Measurements from ENCODE around the gene PRKCZ. TPM values are rescaled to one million over a fixed set of nuclear protein-coding genes. Genes with fewer than 3 reads are reported as not detected.
A peak's percentile ranks its signal among the peaks of the same experiment; 100 is the strongest.

The PRKCZ gene
- total and polyA plus RNA-seq, 9 of the 15 experiments (the other 6 are each of a cell fraction or from before 2014, with no cell fraction given) = 0.07 to 3.1 (median 1.3) TPM

DNA sequence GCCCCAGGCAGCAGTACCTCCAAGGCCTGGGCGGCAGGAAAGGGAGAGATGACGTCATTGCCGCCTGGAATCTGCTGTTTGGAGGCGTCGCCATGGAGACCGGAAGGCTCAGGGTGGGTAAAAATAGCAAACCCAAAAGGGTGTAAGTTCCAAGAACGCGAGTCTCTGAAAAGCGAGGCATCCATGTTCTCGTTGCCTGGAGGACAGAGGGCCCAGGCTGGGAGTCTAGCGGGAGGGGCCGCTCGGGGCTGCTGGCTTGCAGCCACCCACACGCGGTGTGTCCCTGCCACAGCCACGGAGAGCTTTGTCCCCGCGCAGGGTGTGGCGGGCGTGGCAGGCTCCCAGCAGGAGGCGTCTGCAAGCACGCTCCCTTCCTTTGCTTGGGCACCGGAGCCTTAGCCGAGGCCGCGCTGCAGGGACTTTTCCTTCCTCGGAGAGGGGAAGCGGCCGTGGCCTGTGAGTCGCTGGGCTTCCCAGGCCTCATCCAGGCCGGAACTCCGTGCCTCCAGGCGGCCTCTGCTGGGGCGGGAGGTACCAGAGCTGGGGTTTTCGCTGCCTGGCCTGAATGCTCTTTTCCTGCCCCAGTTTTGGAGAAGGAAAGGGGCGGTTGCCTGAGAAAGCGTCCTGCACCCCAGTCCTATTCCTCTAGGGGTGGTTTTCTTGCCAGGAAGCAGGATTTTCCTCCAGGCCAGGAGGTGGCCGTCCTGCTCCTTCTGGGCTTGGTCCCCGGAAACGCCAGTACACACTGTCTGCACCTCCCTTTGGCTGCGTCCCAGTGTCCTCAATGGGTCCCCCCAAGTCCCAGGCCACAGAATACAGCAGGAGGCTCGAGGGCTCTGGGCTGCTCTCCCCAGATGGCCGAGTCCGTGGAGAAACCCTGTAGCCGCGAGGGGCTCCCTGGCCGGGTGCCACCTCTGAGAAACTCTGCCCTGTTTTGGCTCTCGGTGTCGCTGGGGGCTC, 162.6 kb downstream of the PRKCZ start (continued):
- TF ChIP-seq, protein P1, sequence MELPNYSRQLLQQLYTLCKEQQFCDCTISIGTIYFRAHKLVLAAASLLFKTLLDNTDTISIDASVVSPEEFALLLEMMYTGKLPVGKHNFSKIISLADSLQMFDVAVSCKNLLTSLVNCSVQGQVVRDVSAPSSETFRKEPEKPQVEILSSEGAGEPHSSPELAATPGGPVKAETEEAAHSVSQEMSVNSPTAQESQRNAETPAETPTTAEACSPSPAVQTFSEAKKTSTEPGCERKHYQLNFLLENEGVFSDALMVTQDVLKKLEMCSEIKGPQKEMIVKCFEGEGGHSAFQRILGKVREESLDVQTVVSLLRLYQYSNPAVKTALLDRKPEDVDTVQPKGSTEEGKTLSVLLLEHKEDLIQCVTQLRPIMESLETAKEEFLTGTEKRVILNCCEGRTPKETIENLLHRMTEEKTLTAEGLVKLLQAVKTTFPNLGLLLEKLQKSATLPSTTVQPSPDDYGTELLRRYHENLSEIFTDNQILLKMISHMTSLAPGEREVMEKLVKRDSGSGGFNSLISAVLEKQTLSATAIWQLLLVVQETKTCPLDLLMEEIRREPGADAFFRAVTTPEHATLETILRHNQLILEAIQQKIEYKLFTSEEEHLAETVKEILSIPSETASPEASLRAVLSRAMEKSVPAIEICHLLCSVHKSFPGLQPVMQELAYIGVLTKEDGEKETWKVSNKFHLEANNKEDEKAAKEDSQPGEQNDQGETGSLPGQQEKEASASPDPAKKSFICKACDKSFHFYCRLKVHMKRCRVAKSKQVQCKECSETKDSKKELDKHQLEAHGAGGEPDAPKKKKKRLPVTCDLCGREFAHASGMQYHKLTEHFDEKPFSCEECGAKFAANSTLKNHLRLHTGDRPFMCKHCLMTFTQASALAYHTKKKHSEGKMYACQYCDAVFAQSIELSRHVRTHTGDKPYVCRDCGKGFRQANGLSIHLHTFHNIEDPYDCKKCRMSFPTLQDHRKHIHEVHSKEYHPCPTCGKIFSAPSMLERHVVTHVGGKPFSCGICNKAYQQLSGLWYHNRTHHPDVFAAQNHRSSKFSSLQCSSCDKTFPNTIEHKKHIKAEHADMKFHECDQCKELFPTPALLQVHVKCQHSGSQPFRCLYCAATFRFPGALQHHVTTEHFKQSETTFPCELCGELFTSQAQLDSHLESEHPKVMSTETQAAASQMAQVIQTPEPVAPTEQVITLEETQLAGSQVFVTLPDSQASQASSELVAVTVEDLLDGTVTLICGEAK (IDR thresholded peaks at IDR 0.05) = peak; percentile 32; the same call in 1 of the 2 replicates
- TF ChIP-seq, protein P1 (CRISPR knock-in tag; IDR thresholded peaks at IDR 0.05) = no peak
- TF ChIP-seq, protein P2, sequence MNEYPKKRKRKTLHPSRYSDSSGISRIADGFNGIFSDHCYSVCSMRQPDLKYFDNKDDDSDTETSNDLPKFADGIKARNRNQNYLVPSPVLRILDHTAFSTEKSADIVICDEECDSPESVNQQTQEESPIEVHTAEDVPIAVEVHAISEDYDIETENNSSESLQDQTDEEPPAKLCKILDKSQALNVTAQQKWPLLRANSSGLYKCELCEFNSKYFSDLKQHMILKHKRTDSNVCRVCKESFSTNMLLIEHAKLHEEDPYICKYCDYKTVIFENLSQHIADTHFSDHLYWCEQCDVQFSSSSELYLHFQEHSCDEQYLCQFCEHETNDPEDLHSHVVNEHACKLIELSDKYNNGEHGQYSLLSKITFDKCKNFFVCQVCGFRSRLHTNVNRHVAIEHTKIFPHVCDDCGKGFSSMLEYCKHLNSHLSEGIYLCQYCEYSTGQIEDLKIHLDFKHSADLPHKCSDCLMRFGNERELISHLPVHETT (CRISPR knock-in tag; conservative IDR thresholded peaks at IDR 0.05 in 1 of 2, IDR thresholded peaks at IDR 0.05 in 1 of 2) = peak in 1 of 2 experiments; percentile 76; a peak in 2 of 4 replicates
- no peak for TF ChIP-seq WHSC1 (IDR thresholded peaks at IDR 0.05; ENCODE audit: low read length)
- TF ChIP-seq HOXB6 (CRISPR knock-in tag; IDR thresholded peaks at IDR 0.05; ENCODE audit: borderline replicate concordance) = no peak
- TF ChIP-seq TAL1 (IDR thresholded peaks at IDR 0.05) = no peak
- TF ChIP-seq TRIM28 (IDR thresholded peaks at IDR 0.05) = no peak
- TF ChIP-seq ZNF431 (CRISPR knock-in tag; IDR thresholded peaks at IDR 0.05) = no peak
- TF ChIP-seq SP2 (IDR thresholded peaks at IDR 0.05; ENCODE audit: extremely low read depth, low read depth, low read length, poor library complexity, severe bottlenecking) = no peak
- no peak for TF ChIP-seq STAG1 (CRISPR knock-in tag; IDR thresholded peaks at IDR 0.05; ENCODE audit: borderline replicate concordance)
- TF ChIP-seq ZNF282 (CRISPR knock-in tag; IDR thresholded peaks at IDR 0.05) = no peak
- TF ChIP-seq FOXM1 (IDR thresholded peaks at IDR 0.05; ENCODE audit: low read depth) = no peak
- TF ChIP-seq FOXM1 (CRISPR knock-in tag; IDR thresholded peaks at IDR 0.05; ENCODE audit: low read depth) = no peak
- TF ChIP-seq GABPA (tag; conservative IDR thresholded peaks at IDR 0.05; ENCODE audit: low read depth) = peak; percentile 49
